ENCODE results near the gene MAP3K19.
"Not testable (repeated sequence)": the region's sequence is repeated elsewhere in the genome, so short reads cannot be mapped to it uniquely, and the experiment has no call there.

MAP3K19 gene

GRCh38 chr2:134980639-134981038 is 66.6 kb downstream of the MAP3K19 start:
- DNase-seq (ENCODE audit: low spot score) = no peak

DNA sequence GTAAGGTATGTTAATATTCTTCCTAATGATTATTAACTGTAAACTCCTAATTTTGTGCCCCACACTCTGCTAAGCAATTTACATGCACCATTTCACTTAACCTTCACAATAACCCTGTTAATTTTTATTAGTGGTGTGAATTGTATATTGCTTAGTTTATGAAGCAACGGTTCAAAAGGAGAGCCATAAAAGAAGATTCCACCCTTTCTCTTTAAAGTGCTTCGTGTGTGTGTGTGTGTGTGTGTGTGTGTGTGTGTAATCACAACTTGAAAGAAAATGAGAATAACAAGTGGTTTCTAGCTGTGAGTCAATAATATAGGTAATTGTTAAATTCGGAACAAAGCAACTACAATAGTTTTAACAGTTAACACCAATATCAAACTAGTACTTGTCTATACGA is 68.0 kb downstream of the MAP3K19 start:
- no peak for DNase-seq (ENCODE audit: low spot score)

GRCh38 chr2:134977104-134977503 is 70.1 kb downstream of the MAP3K19 start:
- not testable (repeated sequence) for DNase-seq (ENCODE audit: low spot score)

DNA sequence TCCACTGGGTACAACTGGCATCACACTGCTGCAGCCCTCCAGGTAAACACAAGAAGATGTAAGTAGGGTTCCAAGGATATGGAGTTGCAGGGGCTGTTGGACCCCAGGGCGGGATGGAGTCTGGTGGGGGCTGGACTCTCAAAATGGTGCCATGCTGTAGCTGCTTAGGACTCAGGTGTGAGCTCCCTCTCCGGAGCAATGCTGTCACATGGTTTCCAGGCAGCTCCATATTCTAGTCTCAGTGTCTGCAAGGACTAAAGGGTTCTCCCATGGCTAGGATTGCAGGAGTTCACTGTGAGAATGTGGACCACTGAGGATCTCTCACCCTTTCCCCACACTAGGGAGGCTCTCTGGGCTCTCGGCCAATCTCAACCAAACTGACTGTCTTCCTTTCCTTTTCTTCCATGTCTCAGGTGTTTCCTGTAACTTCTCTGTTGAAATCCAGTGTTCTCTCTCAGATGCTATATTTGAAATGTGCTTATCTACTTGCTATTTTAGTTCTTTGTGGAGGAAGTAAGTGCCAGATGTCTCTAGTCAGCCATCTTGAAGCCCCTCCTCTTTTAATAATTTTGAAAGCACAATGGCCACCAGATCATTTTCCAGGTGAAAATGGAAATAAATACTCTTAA is 71.1 kb downstream of the MAP3K19 start:
- DNase-seq (ENCODE audit: low spot score) = no peak

GRCh38 chr2:134975281-134976009 is 71.8 kb downstream of the MAP3K19 start:
- DNase-seq (ENCODE audit: low spot score) = no peak

GRCh38 chr2:134973241-134974138 is 73.8 kb downstream of the MAP3K19 start:
- no peak for DNase-seq (ENCODE audit: low spot score)

GRCh38 chr2:134967166-134967565 is 80.1 kb downstream of the MAP3K19 start:
- DNase-seq (ENCODE audit: low spot score) = not testable (repeated sequence)

- DNase-seq (ENCODE audit: low spot score) = no peak
Observed at GRCh38 chr2:134957477-134957876, 89.8 kb downstream of the MAP3K19 start.

- no peak for DNase-seq (ENCODE audit: low spot score)
Observed at GRCh38 chr2:134955744-134956143, 91.5 kb downstream of the MAP3K19 start.

- DNase-seq (ENCODE audit: low spot score) = no peak
Observed at GRCh38 chr2:134954065-134954464, 93.2 kb downstream of the MAP3K19 start.

- no peak for DNase-seq (ENCODE audit: low spot score)
Observed at GRCh38 chr2:134952608-134953007, 94.6 kb downstream of the MAP3K19 start.

DNA sequence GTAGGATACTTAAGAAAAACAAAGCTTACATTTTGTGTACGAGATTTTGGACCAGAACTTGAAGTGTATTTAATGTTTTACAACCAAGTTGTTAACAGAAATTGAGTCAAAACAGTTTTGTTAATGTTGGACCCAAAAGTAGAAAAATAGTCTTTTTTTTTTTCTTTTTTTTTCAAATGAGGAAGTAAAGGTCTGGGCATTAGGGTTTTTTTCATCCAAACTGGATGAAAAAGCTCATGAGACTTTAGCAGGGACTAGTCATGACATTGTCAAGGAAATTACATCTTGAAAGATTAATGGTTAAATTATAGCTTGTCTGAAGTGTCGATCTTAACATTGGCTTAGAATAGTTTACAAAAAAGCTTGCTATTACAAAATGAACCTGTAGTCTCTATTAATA is 96.4 kb downstream of the MAP3K19 start:
- DNase-seq (ENCODE audit: low spot score) = no peak

DNA sequence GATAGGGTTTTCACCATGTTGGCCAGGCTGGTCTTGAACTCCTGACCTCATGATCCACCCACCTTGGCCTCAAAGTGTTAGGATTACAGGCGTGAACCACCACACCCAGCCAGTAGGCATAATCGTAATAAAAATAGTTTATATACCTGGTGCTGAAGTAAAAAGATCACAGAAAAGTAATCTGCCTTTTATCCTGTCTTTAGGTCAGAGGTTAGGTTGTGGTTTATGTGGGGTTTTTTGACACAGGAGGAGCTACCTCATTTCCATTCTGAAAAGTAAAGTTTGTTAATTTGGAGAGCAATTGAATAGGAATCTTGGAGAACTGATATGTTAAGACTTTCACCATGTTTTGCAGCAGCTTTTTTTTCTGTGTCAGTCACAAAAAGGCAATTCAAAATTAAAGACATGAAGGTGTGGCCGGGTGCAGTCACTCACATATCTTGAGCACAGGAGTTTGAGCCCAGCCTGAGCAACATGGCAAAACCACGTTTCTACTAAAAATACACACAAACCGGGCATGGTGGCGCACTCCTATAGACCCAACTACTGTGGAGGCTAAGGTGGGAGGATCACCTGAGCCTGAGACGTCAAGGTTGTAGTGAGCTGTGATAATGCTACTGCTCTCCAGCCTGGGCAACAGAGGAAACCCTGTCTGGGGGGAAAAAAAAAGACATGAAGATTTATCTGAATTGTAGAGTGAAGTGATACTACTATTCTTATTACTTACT is 97.1 kb downstream of the MAP3K19 start:
- no peak for DNase-seq (ENCODE audit: low spot score)

GRCh38 chr2:134946073-134946472 is 101.2 kb downstream of the MAP3K19 start:
- no peak for DNase-seq (ENCODE audit: low spot score)

DNA sequence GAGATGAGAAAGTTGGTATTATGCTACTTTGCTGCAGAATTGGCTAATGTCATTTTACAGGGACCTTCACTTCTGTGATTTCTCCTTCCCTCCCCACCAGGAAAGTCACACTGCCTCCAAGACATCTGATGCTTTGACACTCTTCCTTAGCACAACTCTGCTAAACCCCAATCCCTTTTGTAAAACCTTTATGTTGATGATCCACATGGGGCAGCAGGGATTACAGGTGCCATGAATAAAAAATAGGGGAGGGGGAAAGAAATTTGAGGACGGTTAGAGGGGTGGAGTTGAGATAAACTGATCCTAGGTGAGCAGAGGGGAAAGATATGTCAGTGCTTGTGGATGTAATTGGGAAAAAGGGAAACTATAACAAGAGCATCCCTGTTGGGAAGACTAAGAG is 102.3 kb downstream of the MAP3K19 start:
- no peak for DNase-seq (ENCODE audit: low spot score)

DNA sequence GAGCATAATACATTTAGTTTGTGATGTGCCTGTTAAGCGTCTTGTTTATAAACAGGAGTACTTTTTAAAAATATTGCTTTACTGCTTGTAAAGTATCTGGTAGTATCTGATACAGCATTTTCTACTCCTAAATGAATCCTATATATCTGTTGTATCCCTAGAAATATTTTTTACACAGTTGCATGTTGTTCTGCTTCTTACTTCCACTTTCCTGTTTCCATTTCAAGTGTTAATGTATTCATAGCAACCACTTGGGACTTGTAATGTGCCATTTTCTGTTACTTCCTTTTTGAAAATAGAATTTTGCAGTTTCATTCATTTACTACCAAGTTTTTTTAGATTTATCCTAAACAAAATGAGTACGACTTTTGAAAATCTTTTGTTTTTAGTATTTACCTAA is 103.7 kb downstream of the MAP3K19 start:
- DNase-seq (ENCODE audit: low spot score) = no peak

GRCh38 chr2:134936691-134937090 is 110.6 kb downstream of the MAP3K19 start:
- no peak for DNase-seq (ENCODE audit: low spot score)

DNA sequence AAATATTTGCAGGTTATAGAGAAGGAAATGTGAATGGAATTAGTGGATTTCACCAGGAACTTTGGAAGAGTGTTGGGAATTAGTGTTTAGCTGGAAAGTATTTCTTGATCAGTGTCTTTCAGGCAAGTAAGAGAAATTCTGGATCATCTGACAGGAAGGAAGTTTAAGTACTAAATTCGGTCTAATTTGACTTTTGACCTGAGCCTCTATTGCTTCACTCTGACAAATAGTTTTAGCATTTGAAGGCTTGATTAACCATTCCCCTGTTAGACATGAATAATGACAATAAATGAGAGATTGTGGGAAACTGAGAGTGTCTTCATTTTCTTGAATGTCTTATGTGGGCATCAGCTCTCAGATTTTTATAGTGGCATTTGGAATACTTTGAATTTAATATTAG is 112.6 kb downstream of the MAP3K19 start:
- no peak for DNase-seq (ENCODE audit: low spot score)

- no peak for DNase-seq (ENCODE audit: low spot score)
Observed at GRCh38 chr2:134934150-134934549, 113.1 kb downstream of the MAP3K19 start.

DNA sequence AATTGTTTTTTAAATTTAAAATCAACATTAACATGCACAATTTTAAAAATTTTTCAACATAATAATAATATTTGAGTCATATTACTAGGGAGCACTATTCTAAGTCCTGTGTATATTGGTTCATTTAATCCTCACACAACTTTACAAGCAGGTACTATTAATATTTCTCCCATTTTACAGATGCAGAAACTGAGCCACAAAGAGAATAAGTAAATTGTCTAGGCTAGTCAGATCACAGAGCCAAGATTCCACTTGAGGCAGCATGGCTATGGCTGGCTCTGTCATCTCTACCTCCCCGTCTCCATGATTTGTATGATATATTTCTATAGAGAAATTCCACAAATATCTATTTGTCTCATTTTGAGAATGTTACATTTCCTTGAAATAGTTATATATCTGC is 113.5 kb downstream of the MAP3K19 start:
- no peak for DNase-seq (ENCODE audit: low spot score)

DNA sequence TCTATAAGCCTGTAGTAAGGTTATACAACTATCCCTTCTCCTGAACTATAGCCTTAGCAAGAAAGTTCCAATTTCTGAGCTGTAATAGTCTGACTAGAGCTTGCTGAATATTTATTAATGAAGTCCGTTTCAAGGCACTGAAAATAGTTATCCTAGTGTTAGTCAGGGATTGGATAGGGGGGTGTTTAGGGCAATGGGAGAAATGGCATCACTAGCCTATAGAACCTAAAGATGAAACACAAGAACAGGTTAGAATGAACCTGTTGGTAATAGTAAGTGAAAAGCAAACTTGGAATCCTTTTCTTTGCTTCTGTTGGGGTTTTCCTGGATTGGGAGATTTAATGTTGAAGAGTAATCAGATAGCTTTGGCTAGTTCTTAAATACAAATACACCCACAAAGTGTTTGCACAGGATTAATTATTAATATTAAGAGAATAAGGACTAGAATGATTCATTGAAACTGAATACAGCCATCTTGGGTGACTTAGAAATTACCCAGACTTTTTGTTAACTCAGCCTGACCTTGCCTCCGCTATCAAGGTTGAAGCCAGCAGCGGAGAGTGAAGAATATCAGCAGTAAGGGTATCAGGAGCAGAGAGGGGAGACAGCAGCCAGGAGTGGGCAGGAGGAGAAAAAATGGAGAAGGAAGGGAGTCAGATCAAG is 114.3 kb downstream of the MAP3K19 start:
- no peak for DNase-seq (ENCODE audit: low spot score)

DNA sequence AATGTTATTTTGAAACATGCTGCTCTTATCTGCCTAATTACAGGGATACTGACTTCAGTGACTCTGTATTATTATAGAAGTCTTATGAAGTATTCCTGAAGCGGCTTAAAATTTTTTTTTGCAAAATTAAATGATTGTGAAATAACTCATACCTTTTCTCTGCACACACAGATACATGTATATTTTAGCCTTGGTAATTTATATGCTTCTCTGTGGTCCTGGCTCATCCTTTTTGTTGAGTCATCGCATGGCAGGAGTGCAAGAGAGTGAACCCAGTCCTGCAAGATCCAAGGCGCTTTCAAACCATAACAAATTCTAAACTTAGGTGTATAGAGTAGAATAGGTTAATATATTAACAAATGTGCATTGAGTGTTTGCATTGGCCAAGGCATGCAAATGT is 120.1 kb downstream of the MAP3K19 start:
- peak; percentile 6 for DNase-seq (ENCODE audit: low spot score)
